ENCODE data around the gene C1QTNF12.

The C1QTNF12 gene

DNA sequence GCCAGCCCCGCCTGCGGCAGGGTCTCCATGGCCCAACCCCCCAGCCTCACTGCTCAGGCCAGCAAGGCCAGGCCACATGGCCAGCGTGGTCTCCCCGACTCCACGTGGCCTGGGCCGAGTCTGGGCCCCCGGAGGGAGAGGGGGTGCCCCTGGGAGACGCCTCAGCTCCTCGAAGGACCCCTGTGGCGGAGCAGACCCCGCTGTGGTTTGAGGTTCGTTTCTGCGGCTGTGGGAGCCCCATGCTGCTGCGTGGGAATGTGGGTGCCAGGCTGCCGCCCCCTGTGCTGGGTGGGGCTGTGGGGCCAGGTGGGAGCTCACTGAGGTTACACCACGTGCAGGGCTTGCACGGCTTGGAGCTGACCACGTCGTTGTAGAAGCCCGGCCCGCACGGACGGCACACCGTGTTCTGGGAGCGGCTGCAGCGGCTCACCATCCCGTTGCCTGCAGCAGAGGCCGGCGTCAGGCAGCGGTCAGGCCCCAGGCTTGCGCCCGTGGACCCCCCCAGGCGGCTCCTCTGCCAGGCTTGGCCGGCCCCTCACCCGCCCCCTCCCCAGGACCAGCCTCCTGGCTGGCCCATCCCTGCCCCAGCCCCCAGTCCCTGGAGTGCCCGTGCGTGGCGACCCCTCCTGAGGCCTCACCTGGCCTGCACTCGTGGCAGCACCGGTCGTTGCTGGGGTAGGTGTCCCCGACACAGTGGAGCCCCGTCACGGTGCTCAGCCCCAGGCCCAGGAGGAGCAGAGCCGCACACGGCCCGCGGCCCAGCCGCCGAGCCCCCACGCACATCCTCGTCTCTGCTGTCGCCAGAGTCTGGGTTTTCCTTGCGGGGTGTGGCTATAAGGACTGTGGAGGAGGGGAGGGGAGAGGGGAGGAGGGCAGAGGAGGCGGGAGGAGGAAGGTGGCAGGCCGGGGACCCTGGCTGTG lies 32.9 kb downstream of the C1QTNF12 start, which contains the start of gene TNFRSF4:
Gene TNFRSF4 (minus strand): TSS at position 809 of the 921 bp plus-strand sequence. CDS start 26 bp downstream, at position 783.
- no peak for DNase-seq (ENCODE audit: low read depth, low spot score)

DNA sequence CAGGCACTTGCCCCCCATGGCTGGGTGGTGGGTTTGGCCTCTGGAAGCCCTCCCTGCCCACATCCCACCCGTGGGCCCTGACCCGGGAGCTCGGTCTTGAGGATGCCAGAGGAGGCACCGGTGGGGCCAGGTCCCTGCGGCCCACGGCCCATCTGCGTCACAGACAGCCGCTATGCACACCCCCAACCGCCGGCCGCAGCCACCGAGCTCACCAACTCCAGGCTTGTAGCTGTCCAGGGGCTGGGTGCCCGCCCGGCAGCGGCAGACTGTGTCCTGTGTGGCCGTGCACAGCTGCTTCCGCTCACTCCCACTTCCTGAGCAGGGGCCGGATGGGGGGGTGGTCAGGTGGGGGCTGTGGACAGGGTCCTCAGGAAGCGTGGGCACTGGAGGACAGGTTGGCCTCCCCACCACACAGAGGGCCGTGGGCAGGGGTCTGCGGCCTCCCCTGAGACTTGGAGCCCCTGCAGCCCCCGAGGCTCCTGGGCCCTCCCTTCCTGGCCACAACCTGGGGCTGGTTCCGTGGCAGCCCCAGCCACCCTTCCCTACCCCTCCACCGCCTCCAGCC lies 33.7 kb downstream of the C1QTNF12 start:
- no peak for DNase-seq (ENCODE audit: low read depth, low spot score)

GRCh38 chr1:1211541-1212441 lies 34.7 kb downstream of the C1QTNF12 start:
- no peak for DNase-seq (ENCODE audit: low read depth, low spot score)

DNA sequence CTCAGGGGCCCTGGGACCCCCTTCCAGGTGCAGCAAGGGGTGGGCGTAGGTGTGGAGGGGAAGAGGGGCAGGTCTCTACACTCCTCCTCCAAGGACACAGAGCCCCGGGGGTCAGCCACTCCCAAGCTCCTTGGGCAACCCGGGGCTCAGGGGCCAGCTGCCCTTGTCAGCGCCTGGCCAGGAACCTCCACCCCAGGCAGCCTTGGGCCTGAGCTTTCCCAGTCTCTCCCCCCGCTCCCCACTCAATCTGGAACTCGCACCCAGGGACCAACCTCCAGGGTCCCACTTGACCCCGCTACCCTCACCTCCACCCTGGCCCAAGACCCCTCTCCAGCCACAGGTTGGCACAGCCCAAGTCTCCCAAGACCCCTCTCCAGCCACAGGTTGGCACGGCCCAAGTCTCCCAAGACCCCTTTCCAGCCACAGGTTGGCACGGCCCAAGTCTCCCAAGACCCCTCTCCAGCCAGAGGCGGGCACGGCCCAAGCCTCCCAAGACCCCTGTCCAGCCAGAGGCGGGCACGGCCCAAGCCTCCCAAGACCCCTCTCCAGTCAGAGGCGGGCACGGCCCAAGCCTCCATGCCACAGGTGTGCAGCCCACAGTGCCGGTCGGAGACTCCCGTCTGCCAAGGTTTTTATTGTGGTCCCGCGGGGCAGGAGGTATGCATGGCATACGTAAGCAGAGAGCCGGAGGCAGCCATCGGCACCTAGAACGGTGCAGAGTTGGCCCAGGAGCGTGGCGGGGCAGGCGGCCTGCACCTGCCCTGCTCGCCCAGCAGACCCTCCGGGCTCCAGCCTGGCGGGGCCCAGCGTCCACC lies 35.6 kb downstream of the C1QTNF12 start:
- DNase-seq (ENCODE audit: low read depth, low spot score) = no peak

DNA sequence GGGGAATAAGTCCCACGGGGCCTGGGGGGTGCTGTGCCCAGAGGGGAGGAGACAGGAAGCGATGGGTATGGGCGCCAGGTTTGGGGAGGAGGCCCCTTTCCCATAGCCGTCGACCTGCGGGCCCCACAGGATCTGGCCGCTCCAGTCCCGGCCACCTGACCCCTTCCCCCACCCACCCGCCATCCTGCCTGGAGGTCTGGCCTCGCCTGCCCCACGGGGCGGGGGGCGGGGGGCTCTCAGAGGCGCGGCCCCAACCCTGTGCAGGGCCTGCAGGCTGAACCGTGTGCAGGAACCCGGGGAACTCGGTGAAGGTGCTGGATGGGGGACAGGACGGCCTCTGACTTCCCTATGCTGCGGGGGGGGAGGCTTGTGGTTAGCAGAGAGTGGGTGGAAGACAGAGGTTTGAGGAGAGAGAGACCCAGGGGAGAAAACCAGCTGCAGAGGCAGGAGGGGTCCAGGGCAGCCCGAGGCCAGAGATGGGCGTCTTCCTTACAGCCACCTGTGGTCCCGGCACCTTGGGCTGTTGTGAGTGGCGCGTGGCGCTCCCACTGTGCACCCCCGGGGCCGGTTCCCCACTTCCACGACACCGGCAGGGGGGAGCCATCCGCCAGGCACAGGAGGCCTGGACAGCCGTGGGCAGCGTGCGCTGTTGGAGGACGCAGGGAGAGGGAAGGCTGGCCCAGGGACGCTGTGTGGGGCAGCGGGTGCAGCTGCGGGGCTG lies 37.6 kb downstream of the C1QTNF12 start:
- no peak for DNase-seq (ENCODE audit: low read depth, low spot score)

- DNase-seq (ENCODE audit: low read depth, low spot score) = no peak
These were observed 39.0 kb downstream of the C1QTNF12 start for GRCh38 chr1:1207571-1207892.

- DNase-seq (ENCODE audit: low read depth, low spot score) = no peak
These were observed 39.5 kb downstream of the C1QTNF12 start for GRCh38 chr1:1206966-1207531.

DNA sequence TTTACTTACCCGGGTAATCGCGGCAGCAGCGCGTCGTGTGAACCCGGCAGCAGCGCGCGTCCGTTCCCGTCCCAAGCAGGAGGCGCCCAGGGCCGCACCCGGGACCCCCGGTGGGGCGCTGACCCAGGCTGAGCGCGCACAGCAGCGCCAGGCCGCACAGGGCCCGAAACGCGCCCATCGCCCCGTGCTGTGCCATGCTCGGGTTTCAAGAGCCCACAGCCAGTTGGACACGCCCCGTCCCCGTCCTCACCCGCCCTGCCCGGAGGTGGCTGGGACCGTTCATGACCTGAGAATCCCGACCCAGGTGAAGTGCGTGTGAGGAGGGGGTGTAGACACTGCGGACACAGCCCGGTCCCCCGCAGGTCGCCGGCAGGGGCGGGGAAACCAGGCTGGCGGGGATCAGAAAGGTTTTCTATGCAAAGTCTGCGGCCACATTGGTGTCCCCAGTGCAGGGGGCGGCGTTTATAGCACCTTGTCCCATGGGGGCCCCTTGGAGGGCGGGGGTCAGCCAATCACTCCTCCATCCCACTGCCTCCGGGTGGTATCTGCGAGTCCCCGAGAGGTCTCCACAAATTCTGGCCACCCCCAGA lies 40.1 kb downstream of the C1QTNF12 start, which contains the start of gene TNFRSF18:
Gene TNFRSF18 (minus strand): TSS at position 217 of the 590 bp plus-strand sequence. CDS start 21 bp downstream, at position 196.
- DNase-seq (ENCODE audit: low read depth, low spot score) = no peak

- DNase-seq (ENCODE audit: low read depth, low spot score) = no peak
These were observed 40.6 kb downstream of the C1QTNF12 start for GRCh38 chr1:1205769-1206375.

- DNase-seq (ENCODE audit: low read depth, low spot score) = no peak
These were observed 41.3 kb downstream of the C1QTNF12 start for GRCh38 chr1:1204998-1205768.

GRCh38 chr1:1204425-1204920 lies 42.0 kb downstream of the C1QTNF12 start:
- no peak for DNase-seq (ENCODE audit: low read depth, low spot score)

DNA sequence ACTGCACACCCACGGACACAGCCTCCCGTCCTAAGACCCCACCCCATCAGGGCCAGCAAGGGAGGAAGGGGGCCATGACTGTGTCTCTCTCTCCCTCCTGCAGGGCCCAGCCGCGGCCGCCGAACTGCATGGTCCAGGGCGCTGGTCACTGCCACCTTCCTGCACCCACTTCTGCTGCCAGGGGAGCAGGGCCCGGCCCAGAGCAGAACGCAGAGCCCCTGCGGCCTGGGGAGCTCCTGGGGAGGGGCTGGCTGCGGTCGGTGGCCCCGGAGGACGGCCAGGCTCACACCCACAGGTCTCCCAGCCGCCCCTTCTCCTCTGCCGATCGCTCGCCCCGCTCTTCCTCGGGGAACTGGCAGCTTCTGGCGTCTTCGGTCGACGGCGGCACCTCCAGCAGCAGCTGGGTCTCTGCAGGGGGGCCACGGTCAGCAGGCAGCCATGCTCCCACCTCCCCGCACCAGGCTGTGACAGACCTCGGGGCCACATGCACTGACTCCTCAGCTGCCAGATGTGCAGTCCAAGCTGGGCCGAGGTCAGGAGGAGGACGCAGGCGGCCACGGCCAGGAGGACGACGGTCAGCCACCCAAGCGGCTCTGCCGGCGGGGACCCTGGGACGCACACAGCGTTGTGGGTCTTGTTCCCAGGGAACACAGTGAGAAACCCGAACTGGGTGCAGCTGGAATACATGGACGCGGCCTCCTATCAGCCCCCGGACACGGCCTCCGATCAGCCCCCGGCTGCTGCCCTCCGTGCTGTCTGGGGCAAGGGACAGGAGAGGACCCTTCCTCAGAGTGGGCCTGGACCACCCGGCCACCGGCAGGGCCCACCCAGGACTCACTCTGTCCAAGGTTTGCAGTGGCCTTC lies 42.7 kb downstream of the C1QTNF12 start:
- DNase-seq (ENCODE audit: low read depth, low spot score) = no peak

- DNase-seq (ENCODE audit: low read depth, low spot score) = no peak
These were observed 43.5 kb downstream of the C1QTNF12 start for GRCh38 chr1:1202831-1203560.

DNA sequence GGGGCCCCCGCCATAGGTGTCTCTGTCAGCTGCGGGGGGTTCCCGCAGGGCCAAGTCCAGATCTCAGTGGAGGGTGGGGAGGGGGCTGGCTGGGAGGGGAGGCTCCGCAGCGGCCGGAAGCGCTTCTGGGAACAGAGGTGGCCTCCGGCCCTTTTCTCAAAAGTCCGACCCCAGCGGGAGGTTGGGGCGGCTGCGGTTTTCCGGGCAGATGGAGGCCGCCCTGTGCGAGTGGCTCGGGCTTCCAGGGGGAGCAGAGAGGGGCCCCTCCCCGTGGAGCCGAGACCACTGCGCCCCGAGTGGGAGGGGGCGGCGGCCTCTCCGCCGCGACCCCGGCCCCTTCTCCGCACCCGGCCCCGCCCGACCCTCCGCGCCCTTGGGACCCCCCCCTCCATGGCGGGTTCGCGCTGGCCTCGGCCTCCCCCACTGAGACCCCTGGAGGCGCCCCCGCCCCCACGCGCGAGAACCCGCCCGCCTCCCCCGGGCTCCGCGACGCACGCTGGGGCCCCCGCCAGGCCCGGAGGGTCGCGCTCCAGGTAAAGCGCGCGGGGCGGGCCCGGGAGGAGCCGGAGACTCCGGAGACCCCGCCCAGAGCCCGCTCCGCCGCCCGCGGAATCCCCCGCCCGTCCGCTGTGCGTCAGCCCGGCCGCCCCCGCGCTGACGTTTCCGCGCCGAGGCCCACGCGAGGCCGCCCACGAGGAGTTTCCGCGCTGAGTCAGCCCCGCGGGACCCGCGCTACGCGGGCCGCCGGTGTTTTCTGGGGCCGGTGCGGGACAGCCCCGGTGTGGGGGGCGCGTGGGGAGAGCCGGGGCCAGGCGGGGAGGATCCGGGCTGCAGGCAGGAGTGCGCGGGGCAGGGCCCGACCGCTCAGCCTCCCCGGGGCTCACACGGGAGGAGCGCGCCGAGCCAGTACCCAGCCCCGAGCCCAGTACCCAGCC lies 45.4 kb downstream of the C1QTNF12 start:
- DNase-seq (ENCODE audit: low read depth, low spot score) = peak; percentile 81

All from activated CD4-positive, CD25-positive, alpha-beta regulatory T cell treated with anti-CD3 and anti-CD28 coated beads, Interleukin-2, amount 50 U/mL, for 16 hours (primary cell).